H1 (cell line): ENCODE measurements around the gene CD4. TPM values are rescaled to one million over a fixed set of nuclear protein-coding genes. Genes with fewer than 3 reads are reported as not detected.

ENCODE experiments used
- ASH2L ChIP-seq: fragments of 200-600, 300-600 bp; sonication (generic); IDR thresholded peaks from one replicate; pipeline ENCODE4 v1.7.1; 2017; ENCODE audit warnings: low read length
- EGR1 ChIP-seq: IDR thresholded peaks from 2 replicates; pipeline ENCODE4 v1.6.1; 2011; ENCODE audit warnings: low read depth, low read length, borderline replicate concordance
- EP300 ChIP-seq, 2 experiments: IDR thresholded peaks; 1 replicate in 1 of 2; 2 replicates in 1 of 2; pipeline ENCODE4 v1.6.1; 2011 to 2012; ENCODE audit warnings: low read depth in 2 of 2, low read length in 2 of 2, mild to moderate bottlenecking in 2 of 2, borderline replicate concordance in 1 of 2, inconsistent platforms in 1 of 2, moderate library complexity in 1 of 2
- KDM5A ChIP-seq: fragments of 200-600 bp; IDR thresholded peaks from 2 replicates; pipeline ENCODE4 v1.7.1; 2012; ENCODE audit warnings: mild to moderate bottlenecking, low read length, inconsistent platforms, mixed read lengths
- PHF8 ChIP-seq: fragments of 200-600 bp; sonication (generic); conservative IDR thresholded peaks from 2 replicates; pipeline ENCODE4 v1.7.1; 2012; ENCODE audit warnings: low read depth, mild to moderate bottlenecking, inconsistent platforms, low read length, moderate library complexity
- POU5F1 ChIP-seq: IDR thresholded peaks from 2 replicates; pipeline ENCODE4 v1.6.1; 2011; ENCODE audit warnings: low read depth, mild to moderate bottlenecking, low read length, moderate library complexity
- RAD21 ChIP-seq, 2 experiments: IDR thresholded peaks in 1 of 2; conservative IDR thresholded peaks in 1 of 2; 2 replicates each; pipeline ENCODE4 v1.6.1; 2011; ENCODE audit warnings: low read depth in 2 of 2, low read length in 2 of 2, improper control_type of control experiment in 1 of 2, inconsistent platforms in 1 of 2, mild to moderate bottlenecking in 1 of 2, moderate library complexity in 1 of 2
- SP2 ChIP-seq: IDR thresholded peaks from 2 replicates; pipeline ENCODE4 v1.6.1; 2012; ENCODE audit warnings: mild to moderate bottlenecking, low read length, inconsistent platforms
- TAF7 ChIP-seq: optimal IDR thresholded peaks from 2 replicates; pipeline ENCODE3; 2011; ENCODE audit warnings: low read depth, mild to moderate bottlenecking, inconsistent platforms, low read length, moderate library complexity, borderline replicate concordance
- polyA plus RNA-seq, 7 experiments: library from polyadenylated mRNA; depleted of rRNA in 3 of 7; stranded (reverse) in 5 of 7; unstranded in 2 of 7; fragments of >200 nt in 5 of 7; fragments of 200-250 nt in 2 of 7; gene quantifications; 1 replicate in 5 of 7; 2 replicates in 1 of 7; 4 replicates in 1 of 7; pipeline versions ENCODE4 v1.2.1 to v1.2.3, GENCODE V29; 2011 to 2013; ENCODE audit warnings: missing spikeins in 2 of 7, mixed read lengths in 2 of 7
- total RNA-seq: library from RNA; stranded (reverse); fragmentation: NEBNext Ultra II Directional; extraction: Animal tissue kit (Norgen Biotek cat#: 25700); gene quantifications from 2 replicates; pipeline ENCODE4 v1.2.1, GENCODE V29; 2021
- TF ChIP-seq, protein P1 (sequence below): IDR thresholded peaks from 2 replicates; pipeline ENCODE4 v1.6.1; 2012; ENCODE audit warnings: inconsistent platforms
- TF ChIP-seq, protein P2 (sequence below): IDR thresholded peaks from 2 replicates; pipeline ENCODE4 v1.6.1; 2012; ENCODE audit warnings: inconsistent platforms

The CD4 gene
- total and polyA plus RNA-seq, 2 of the 8 experiments (the other 6 are each of a cell fraction or from before 2014, with no cell fraction given): 3.4 to 5.1 TPM

DNA sequence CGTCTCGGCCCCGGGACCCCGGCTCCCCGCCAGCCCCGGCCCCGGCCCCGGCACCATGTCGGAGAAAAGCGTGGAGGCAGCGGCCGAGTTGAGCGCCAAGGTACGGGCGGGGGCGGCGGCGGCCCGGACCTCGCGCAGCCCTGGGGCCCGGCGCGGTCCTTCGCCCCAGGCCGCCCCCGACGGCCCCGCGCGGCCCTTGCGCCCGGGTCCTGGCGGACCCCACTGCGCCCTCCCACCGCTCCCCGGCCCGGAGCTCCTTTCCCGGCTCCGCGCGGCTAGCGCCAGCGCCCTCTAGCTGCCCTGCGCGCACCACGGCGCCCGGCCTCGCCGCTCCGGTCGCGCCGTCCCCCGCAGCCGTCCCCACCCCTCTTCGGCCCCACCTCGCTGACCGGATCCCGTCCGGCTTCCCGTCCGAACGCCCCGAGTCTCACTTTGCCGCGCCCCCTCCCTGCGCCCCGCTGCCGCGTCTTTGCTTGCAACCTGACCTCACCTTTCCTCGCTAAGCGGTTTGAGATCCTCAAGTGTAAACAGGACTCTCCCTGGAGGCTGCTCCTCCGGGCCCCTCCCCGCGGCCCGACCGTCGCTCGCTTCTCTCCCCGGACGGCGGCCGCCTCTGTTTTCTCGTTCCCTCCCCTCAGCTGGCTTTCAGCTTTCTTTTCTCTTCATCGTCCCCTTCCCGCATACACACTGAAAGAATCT is 22.5 kb upstream of the CD4 start (continued):
- TF ChIP-seq ASH2L (peak; percentile 49), RAD21 (IDR thresholded peaks at IDR 0.05 in 1 of 2, conservative IDR thresholded peaks at IDR 0.05 in 1 of 2; ENCODE audit: low read depth in 2 of 2, low read length in 2 of 2) (peak in 1 of 2 experiments; percentile 52; a peak in 2 of 4 replicates), EGR1 (0 out of 2 replicates have a peak, but pooled peaks have one; percentile 50), TAF7 (peak; percentile 49), EP300 (IDR thresholded peaks at IDR 0.05; ENCODE audit: borderline replicate concordance in 1 of 2, low read depth in 2 of 2, low read length in 2 of 2) (0 out of 3 replicates have a peak, but pooled peaks of 1 of the 2 experiments have one; percentile 4), KDM5A (no peak), SP2 (no peak), PHF8 (no peak), POU5F1 (no peak)
- TF ChIP-seq, protein P1, sequence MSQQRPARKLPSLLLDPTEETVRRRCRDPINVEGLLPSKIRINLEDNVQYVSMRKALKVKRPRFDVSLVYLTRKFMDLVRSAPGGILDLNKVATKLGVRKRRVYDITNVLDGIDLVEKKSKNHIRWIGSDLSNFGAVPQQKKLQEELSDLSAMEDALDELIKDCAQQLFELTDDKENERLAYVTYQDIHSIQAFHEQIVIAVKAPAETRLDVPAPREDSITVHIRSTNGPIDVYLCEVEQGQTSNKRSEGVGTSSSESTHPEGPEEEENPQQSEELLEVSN: peak; percentile 19; the same call in 1 of the 2 replicates
- TF ChIP-seq, protein P2, sequence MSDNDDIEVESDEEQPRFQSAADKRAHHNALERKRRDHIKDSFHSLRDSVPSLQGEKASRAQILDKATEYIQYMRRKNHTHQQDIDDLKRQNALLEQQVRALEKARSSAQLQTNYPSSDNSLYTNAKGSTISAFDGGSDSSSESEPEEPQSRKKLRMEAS: peak; percentile 17; the same call in 1 of the 2 replicates
- TF ChIP-seq, all 59 proteins: peak for 14
